K562 (cell line): ENCODE results near the gene C10orf105. TPM values are rescaled to one million over a fixed set of nuclear protein-coding genes. Genes with fewer than 3 reads are reported as not detected.

Experiments
- ATAC-seq: fragments of 200-7000 bp; cut with Tn5 transposase; 3 replicates; pipeline ENCODE4 v1.9.1; 2020; ENCODE audit warnings: moderate library complexity
- BruUV-seq: library from RNA; stranded (reverse); fragments of 400-500 nt; replicated peaks from 2 replicates; lab custom pipeline; 2021; lab: Mats Ljungman, UMichigan
- CTCF ChIA-PET: fragments of 300-600 bp; formaldehyde crosslinking; extraction: SDS; loops from one replicate; lab custom pipeline; 2021; ENCODE audit warnings: low intra/inter-chr PET ratio; lab: Yijun Ruan, JAX
- POLR2A ChIA-PET: fragments of 300-600, 350-650 bp; sonication (Branson Sonifier 250); formaldehyde crosslinking; extraction: SDS; loops from one replicate; lab custom pipeline; 2021; ENCODE audit warnings: antibody characterized with exemption, inconsistent platforms; lab: Yijun Ruan, JAX
- DNase-seq, 4 experiments: peaks; one replicate each; pipeline versions ENCODE4 v3.0.0 to v3.0.0-alpha.2; 2011 to 2018; ENCODE audit warnings: low spot score in 3 of 4, mixed read lengths in 3 of 4; ENCODE audit errors: extremely low read depth in 1 of 4
- FAIRE-seq: peaks from 2 replicates; lab custom pipeline; 2011; peaks lifted over from hg19 to GRCh38; lab: Jason Lieb, UNC
- H2AFZ ChIP-seq: 2 replicates; pipeline ENCODE4 v1.6.0; 2011; ENCODE audit warnings: low read depth, low read length, control low read depth, inconsistent platforms
- H3K27ac ChIP-seq: fragments of 200-600 bp; 3 replicates; pipeline ENCODE4 v1.8.0; 2011; ENCODE audit warnings: low read depth, mild to moderate bottlenecking, control low read depth, inconsistent platforms, low read length, moderate library complexity, mixed read lengths; ENCODE audit errors: extremely low read depth
- H3K27me3 ChIP-seq, 2 experiments: fragments of 300-600 bp in 1 of 2; 2 replicates in 1 of 2; 3 replicates in 1 of 2; pipeline versions ENCODE4 v1.6.0 to v1.8.0; 2011; ENCODE audit warnings: inconsistent platforms in 2 of 2, low read length in 2 of 2, mild to moderate bottlenecking in 1 of 2, mixed read lengths in 1 of 2, moderate library complexity in 1 of 2; ENCODE audit not compliant: control insufficient read depth in 2 of 2, insufficient read depth in 2 of 2
- H3K36me3 ChIP-seq: fragments of 300-600 bp; 3 replicates; pipeline ENCODE4 v1.8.0; 2011; ENCODE audit warnings: mild to moderate bottlenecking, low read length, inconsistent platforms; ENCODE audit not compliant: control insufficient read depth, insufficient read depth
- H3K4me1 ChIP-seq, 2 experiments: fragments of 200-600 bp in 1 of 2; replicated peaks in 1 of 2; 2 replicates in 1 of 2; 3 replicates in 1 of 2; pipeline versions ENCODE4 v1.5.1 to v1.8.0; 2011; ENCODE audit warnings: inconsistent platforms in 2 of 2, low read length in 2 of 2, mild to moderate bottlenecking in 1 of 2, mixed read lengths in 1 of 2, moderate library complexity in 1 of 2; ENCODE audit not compliant: control insufficient read depth in 2 of 2, insufficient read depth in 2 of 2
- H3K4me2 ChIP-seq: 2 replicates; pipeline ENCODE4 v1.6.1; 2011; ENCODE audit warnings: low read length, control low read depth, inconsistent platforms, mixed read lengths; ENCODE audit not compliant: insufficient read depth
- H3K4me3 ChIP-seq: fragments of 200-600 bp; sonication (generic), shearing (Covaris generic); 2 replicates; pipeline ENCODE4 v1.5.1; 2016; ENCODE audit warnings: control low read depth, inconsistent platforms
- H3K79me2 ChIP-seq: fragments of 200-600 bp; 3 replicates; pipeline ENCODE4 v1.8.0; 2011; ENCODE audit warnings: low read length, inconsistent platforms; ENCODE audit not compliant: control insufficient read depth, insufficient read depth
- H3K9ac ChIP-seq, 2 experiments: 2 replicates each; pipeline versions ENCODE4 v1.6.0 to v1.6.1; 2011; ENCODE audit warnings: low read depth in 2 of 2, low read length in 2 of 2, control low read depth in 1 of 2, inconsistent platforms in 1 of 2, mild to moderate bottlenecking in 1 of 2, mixed read lengths in 1 of 2; ENCODE audit not compliant: insufficient read depth in 1 of 2
- H3K9me1 ChIP-seq: one replicate; pipeline ENCODE4 v1.6.0; 2011; ENCODE audit warnings: inconsistent platforms, mild to moderate bottlenecking, low read length, moderate library complexity; ENCODE audit not compliant: control insufficient read depth, insufficient read depth
- H3K9me3 ChIP-seq: replicated peaks from 2 replicates; pipeline ENCODE4 v1.5.1; 2011; ENCODE audit warnings: low read depth, low read length, inconsistent platforms; ENCODE audit not compliant: control insufficient read depth, insufficient read depth
- H4K20me1 ChIP-seq: replicated peaks from 2 replicates; pipeline ENCODE4 v1.6.1; 2011; ENCODE audit warnings: low read length, inconsistent platforms, mixed read lengths; ENCODE audit not compliant: control insufficient read depth, insufficient read depth
- GABPB1 ChIP-seq: sonication (generic); formaldehyde crosslinking; IDR thresholded peaks from 2 replicates; pipeline ENCODE4 v1.8.0; 2022; ENCODE audit warnings: mild to moderate bottlenecking, missing genetic modification reagents
- GATAD2B ChIP-seq: fragments of 450-650 bp; IDR thresholded peaks from 2 replicates; pipeline ENCODE4 v1.6.1; 2017; ENCODE audit warnings: mild to moderate bottlenecking, borderline replicate concordance
- IFI16 ChIP-seq: fragments of 250-450 bp; sonication (Bioruptor Pico); IDR thresholded peaks from 2 replicates; pipeline ENCODE4 v2.1.2; 2022; ENCODE audit warnings: mild to moderate bottlenecking, inconsistent platforms
- ZBTB5 ChIP-seq: fragments of 450-650 bp; IDR thresholded peaks from 2 replicates; pipeline ENCODE4 v1.6.1; 2017; ENCODE audit warnings: antibody characterized with exemption
- ZNF584 ChIP-seq: fragments of 200-800 bp; sonication (Bioruptor generic); IDR thresholded peaks from 2 replicates; pipeline ENCODE4 v1.6.1; 2016; ENCODE audit warnings: low read depth, mild to moderate bottlenecking, missing genetic modification characterization, missing compliant biosample characterization
- WGBS: fragments of 100-300 bp; shearing (Covaris generic); methylation state at CpG from one replicate; pipeline ENCODE4 v1.1.6; 2016; ENCODE audit warnings: low coverage, mixed read lengths; ENCODE audit not compliant: insufficient coverage; ENCODE audit errors: missing lambda C conversion rate; 5-methylcytosine and 5-hydroxymethylcytosine counted together
- in situ Hi-C: fragments of 300-500 bp; cut with MboI; formaldehyde crosslinking; loops from 4 replicates; pipeline ENCODE4 v1.15.0; 2018; ENCODE audit warnings: inconsistent platforms, mixed read lengths
- intact Hi-C: fragments of 100-400 bp; cut with micrococcal nuclease; formaldehyde crosslinking; loops from 2 replicates; pipeline ENCODE4 v1.14.2; 2022
- polyA plus RNA-seq, 8 experiments: library from polyadenylated mRNA; depleted of rRNA in 4 of 8; stranded (reverse) in 5 of 8; unstranded in 3 of 8; fragments of >200 nt; fragmentation: Nextera tagmentation in 2 of 8; fragmentation: Illumina TruSeq in 1 of 8; extraction: Ambion mirVana in 2 of 8; extraction: Trizol in 1 of 8; gene quantifications; 2 replicates each; pipeline versions ENCODE4 v1.2.1 to v1.2.3, GENCODE V29; 2011 to 2014; ENCODE audit warnings: inconsistent platforms in 1 of 8, missing spikeins in 1 of 8
- total RNA-seq, 7 experiments: library from RNA; depleted of rRNA in 6 of 7; stranded (reverse); fragments of >200 nt in 6 of 7; fragmentation: Illumina TruSeq in 2 of 7; extraction: Trizol in 2 of 7; gene quantifications; 2 replicates each; pipeline versions ENCODE4 v1.2.1 to v1.2.3, GENCODE V29; 2011 to 2021; ENCODE audit warnings: low replicate concordance in 1 of 7

The C10orf105 gene
- total and polyA plus RNA-seq, 9 of the 15 experiments (the other 6 are each of a cell fraction or from before 2014, with no cell fraction given), result 0.03 to 0.25 (median 0.04) TPM; not detected in 3

- Histone ChIP-seq H3K4me3 (no peak overlapping the region), H3K9me3 (no peaks in the 10 kb centered on the region), H3K36me3 (no peaks in the 10 kb centered on the region), H4K20me1 (no peaks in the 10 kb centered on the region), H3K27me3 (no peaks in the 10 kb centered on the region), H3K27ac (no peak overlapping the region), H3K4me1 (peaks cover 24 to 45% of the 10 kb centered on the region in 2 experiments), H3K9me1 (no peaks in the 10 kb centered on the region), H3K79me2 (no peaks in the 10 kb centered on the region), H3K4me2 (no peak overlapping the region), H3K9ac (0 out of 4 replicates have a peak overlapping the region, but pooled peaks of 1 of the 2 experiments have one; percentile 12), H2AFZ (no peak overlapping the region)
- TF ChIP-seq ZNF584 (CRISPR knock-in tag), result no peak
- TF ChIP-seq ZBTB5, result no peak
- no peak for TF ChIP-seq GABPB1
- no peak for TF ChIP-seq IFI16 (CRISPR knock-in tag)
- TF ChIP-seq GATAD2B, result no peak
- POLR2A ChIA-PET, result interaction anchor here (0.7 kb wide), 1 partner anchor 343 kb away, joined by 3 read pairs; no protein-coding TSS in a partner anchor
- FAIRE-seq (no peak), DNase-seq (no peak), ATAC-seq (no peak)
- intact Hi-C loops (no loop called here), in situ Hi-C loops (no loop called here)
- BruUV-seq, result no TSS peak
- 46% methylated on average over 15 of the region's 20 CpGs for WGBS
- CTCF ChIA-PET, result no interaction called here
Measured at GRCh38 chr10:71715860-71716259, 3.7 kb downstream of the C10orf105 start.
